Measurements from ENCODE around the gene BNC2.

Gene BNC2

GRCh38 chr9:16715404-16715803 is 155.1 kb downstream of the BNC2 start:
- no peak for DNase-seq (ENCODE audit: low read depth)

- DNase-seq (ENCODE audit: low read depth): no peak
These were observed 157.7 kb downstream of the BNC2 start for GRCh38 chr9:16712787-16713186.

- DNase-seq (ENCODE audit: low read depth): no peak
These were observed 159.6 kb downstream of the BNC2 start for GRCh38 chr9:16710888-16711287.

- DNase-seq (ENCODE audit: low read depth): no peak
These were observed 160.5 kb downstream of the BNC2 start for GRCh38 chr9:16709924-16710323.

GRCh38 chr9:16708656-16709435 is 161.6 kb downstream of the BNC2 start:
- no peak for DNase-seq (ENCODE audit: low read depth)

GRCh38 chr9:16705111-16705604 is 165.3 kb downstream of the BNC2 start:
- DNase-seq (ENCODE audit: low read depth): peak; percentile 96

GRCh38 chr9:16704116-16705110 is 166.1 kb downstream of the BNC2 start:
- DNase-seq (ENCODE audit: low read depth): peak; percentile 54

GRCh38 chr9:16701347-16701746 is 169.1 kb downstream of the BNC2 start:
- DNase-seq (ENCODE audit: low read depth): no peak

- no peak for DNase-seq (ENCODE audit: low read depth)
These were observed 176.9 kb downstream of the BNC2 start for GRCh38 chr9:16693616-16694015.

- DNase-seq (ENCODE audit: low read depth): no peak
These were observed 179.8 kb downstream of the BNC2 start for GRCh38 chr9:16690628-16691027.

- no peak for DNase-seq (ENCODE audit: low read depth)
These were observed 180.3 kb downstream of the BNC2 start for GRCh38 chr9:16690205-16690604.

- DNase-seq (ENCODE audit: low read depth): no peak
These were observed 181.0 kb downstream of the BNC2 start for GRCh38 chr9:16689351-16689938.

- no peak for DNase-seq (ENCODE audit: low read depth)
These were observed 181.7 kb downstream of the BNC2 start for GRCh38 chr9:16688814-16689213.

GRCh38 chr9:16687678-16688369 is 182.6 kb downstream of the BNC2 start:
- peak; percentile 57 for DNase-seq (ENCODE audit: low read depth)

GRCh38 chr9:16683326-16683725 is 187.1 kb downstream of the BNC2 start:
- no peak for DNase-seq (ENCODE audit: low read depth)

- no peak for DNase-seq (ENCODE audit: low read depth)
These were observed 188.2 kb downstream of the BNC2 start for GRCh38 chr9:16682273-16682672.

- DNase-seq (ENCODE audit: low read depth): no peak
These were observed 188.8 kb downstream of the BNC2 start for GRCh38 chr9:16681652-16681987.

- DNase-seq (ENCODE audit: low read depth): peak; percentile 42
These were observed 189.4 kb downstream of the BNC2 start for GRCh38 chr9:16680975-16681651.

GRCh38 chr9:16680541-16680940 is 189.9 kb downstream of the BNC2 start:
- no peak for DNase-seq (ENCODE audit: low read depth)

- DNase-seq (ENCODE audit: low read depth): no peak
These were observed 191.1 kb downstream of the BNC2 start for GRCh38 chr9:16679327-16679821.

GRCh38 chr9:16676519-16676918 is 194.0 kb downstream of the BNC2 start:
- no peak for DNase-seq (ENCODE audit: low read depth)
